Measurements from ENCODE around the gene HCRT.
"Not testable (repeated sequence)": the region's sequence is repeated elsewhere in the genome, so short reads cannot be mapped to it uniquely, and the experiment has no call there.

Gene HCRT

DNA sequence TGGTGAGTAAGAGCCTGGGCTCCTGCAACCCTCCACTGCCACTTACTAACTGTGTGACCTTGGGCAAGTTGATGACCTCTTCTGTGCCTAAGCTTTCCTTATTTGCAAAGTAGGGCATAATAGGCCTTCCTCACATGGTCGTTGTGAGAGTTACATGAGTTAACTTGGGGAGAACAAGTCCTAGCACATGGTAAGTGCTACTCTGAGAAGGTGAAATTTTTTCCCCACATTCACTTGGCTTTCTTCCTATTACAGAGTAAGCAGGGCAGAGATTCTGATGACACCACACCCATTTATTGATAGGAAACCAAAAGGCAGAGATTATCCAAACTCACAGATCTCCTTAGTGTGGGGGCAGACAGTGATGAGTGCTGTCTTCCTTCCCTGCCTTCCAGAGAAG is 5.9 kb downstream of the HCRT start:
- DNase-seq = no peak

DNA sequence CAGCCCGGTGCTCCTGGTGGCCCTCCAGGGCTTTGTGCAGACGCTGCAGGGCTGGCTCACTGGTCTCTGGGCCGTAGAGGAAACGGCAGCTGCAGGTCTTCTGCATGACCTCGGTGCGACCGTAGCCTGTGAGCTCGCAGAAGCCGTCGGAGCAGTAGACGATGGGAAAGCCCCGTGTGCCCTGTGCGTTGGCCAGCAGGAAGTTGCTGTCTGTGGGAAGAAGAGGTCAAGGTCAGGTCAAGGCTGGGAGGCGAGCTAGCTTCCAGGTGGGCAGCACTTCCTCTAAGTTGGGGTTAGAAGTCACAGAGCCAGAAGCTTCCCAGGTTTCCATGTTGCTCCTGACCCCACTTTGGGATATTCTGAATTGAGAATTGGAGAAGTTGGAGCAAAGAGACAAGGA is 6.4 kb downstream of the HCRT start:
- DNase-seq = no peak

DNA sequence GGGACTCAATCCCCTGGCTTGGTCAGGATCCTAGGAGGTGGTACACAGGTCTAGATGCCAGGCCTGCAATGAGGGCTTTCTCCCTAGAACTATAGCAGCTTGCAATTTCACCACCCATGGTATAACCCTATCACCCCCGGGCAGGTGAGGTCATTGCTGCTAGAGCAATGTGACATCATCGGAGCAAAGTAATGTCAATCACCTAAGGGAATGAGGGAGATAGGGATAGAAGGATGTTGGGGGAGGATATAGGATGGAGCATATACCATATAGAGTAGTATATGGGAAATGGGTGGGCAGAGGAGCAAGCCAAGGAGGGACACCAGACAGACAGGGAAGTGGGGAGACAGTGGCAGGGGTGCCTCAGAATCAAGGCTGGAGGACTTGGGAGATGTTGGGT is 7.6 kb downstream of the HCRT start:
- DNase-seq = no peak

DNA sequence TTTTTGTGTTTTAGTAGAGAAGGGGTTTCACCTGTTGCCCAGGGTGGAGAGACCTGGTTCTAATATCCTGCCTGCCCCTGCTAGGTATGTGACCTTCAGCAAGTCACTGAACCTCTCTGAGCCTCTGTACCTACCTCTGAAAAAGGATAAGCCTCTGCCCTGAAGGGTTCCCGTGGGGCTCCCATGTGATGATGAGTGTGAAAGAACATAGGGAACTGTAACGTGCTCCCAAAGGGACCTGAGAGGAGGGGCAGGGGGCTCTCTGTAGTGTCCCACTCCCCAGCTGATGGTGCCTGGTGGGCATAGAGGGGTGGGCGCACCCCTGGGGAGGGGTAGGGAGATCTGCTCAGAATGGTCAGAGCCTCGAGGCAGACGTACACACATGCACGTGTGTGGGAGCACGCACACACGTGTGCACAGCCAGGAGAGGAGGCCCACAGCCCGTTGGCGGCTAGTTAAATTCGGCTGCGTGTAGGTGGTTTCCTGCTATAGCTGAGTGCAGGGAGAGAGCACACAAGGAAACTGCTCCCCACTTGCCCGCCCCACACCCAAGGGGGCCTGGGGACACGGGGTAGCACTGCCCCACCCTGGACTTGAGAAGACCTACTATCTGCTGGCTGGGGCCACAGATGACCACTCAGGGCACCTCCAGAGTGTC is 11.0 kb downstream of the HCRT start:
- DNase-seq = no peak

DNA sequence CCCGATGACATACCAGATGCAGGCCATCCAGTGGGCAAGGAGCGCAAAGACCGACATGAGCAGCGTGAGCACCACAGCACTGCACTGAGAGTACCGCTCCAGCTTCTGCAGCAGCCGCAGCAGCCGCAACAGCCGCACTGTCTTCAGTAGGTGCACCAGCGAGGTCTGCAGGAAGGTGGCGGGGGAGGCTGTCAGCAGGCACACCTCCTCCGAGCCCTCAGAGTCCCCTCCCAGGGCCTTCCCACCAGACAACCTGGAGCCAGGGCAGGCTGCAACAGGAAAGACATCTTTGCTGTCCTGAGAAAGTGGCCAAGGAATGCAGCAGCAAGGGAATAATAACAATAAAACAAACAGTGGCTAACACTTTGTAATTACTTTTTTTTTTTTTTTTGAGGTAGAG is 13.4 kb downstream of the HCRT start:
- no peak for DNase-seq

DNA sequence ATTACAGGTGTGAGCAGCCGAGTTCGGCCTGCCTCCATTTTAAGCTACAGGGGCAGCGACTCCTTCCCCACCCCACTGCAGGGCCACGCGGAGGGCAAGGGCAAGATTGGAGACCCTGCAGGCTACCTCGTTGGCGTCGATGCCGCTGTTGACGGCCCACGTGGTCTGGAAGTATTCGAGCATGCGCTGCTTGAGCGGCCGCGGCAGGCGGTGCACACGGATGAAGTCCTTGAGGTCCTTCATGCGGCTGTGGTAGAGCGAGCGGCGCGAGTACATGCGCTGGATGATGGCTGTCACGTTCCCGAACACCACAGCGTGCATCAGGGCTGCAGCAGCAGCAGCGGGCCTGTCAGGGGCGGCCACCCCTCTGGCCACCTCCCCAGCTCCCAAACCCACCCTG is 15.9 kb downstream of the HCRT start:
- DNase-seq = no peak

DNA sequence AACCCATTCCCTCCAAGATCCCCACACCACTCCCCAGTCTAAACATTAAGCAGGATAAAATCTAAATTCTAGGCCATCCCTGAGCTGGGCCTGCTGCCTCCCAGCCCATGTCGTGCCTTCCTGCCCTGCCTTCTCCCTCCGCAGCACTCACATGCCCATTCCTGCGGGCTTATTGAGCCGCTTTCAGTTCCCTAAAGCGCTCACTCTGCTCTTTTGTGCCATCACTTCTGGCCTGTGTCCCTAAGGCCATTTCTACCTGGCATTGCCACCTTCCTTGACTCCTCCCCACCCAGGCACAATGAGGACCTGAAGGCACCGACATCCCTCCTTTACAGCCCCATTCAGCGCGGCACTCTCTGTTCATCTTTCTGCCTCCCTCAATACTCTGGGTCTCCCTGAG is 17.4 kb downstream of the HCRT start:
- no peak for DNase-seq

DNA sequence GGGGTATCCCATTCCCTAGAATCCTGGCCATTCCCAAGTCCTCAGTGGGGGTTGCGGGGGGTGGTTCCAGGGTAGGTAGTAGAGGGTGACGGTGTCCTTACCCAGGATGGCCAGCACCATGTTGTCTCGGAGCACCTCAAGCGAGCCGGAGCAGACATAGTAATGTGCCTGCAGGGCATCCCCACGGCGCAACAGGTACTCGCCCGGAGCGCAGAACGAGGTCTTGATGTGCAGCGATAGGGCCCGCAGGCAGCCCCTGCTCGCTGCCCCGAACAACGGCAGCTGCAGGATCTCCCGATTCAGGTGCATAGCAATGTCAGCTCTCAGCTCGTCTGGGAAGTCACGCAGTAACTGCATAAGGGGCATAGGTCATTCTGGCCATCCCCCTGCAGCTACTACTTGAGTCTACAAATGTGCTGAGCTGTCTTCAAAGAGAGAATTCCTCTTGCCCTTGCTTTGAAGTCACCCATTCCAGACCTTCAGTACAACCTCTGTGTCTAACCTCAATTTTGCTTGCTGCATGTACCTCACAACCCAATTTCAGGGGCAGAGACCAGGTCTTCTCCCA is 19.0 kb downstream of the HCRT start:
- no peak for DNase-seq

DNA sequence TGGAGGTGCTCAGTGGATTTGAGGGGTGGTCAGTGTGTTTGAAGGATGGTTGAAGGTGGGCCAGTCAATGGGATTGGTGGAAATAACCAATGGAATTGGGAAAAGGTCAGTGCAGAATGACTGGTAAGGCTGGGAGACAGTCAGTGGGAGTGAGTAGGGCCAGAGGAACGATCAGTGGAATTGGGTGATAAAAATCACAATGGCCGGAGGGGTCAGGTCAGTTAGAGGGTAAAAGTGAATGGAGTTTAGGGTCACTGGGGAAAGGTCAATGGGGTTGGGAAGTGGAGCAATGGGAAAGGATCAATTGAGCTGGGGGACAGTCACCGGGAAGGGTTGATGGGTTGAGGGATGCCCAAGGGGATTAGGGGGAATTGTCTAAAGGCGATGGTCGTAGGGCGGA is 19.5 kb downstream of the HCRT start:
- no peak for DNase-seq

DNA sequence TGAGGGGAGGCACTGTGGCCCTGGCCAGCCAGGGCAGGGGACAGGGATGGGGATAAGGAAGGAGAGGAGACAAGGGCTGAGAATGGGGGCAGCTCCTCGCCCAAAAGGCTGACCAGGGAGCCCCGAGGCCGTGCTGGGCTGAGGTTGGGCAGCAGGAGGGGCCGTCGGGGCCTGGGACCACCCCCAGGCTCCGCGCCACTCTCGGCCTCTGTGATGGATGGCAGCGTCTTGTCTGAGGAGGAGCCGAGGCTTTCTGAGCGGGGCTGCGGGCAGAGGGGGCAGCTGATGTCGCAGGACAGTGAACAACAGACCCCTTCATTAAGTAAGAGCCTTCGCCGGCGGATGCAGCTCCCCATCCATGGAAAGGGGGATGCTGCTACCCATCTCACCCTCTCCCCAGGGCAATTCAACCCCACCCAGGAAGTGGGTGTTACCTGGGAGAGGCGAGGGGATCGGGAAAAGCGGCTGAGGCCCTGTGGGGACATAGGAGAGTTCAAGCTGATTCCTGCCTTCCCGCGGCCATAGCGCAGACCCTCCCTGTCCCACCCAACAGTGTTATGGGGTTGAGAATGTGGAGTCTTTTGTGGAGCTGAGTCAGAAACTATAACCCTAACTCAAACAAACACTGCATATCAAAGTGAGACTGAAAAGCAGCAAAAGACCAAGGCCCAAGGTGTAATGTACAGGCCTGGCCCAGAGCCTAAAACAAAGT is 21.4 kb downstream of the HCRT start:
- no peak for DNase-seq

DNA sequence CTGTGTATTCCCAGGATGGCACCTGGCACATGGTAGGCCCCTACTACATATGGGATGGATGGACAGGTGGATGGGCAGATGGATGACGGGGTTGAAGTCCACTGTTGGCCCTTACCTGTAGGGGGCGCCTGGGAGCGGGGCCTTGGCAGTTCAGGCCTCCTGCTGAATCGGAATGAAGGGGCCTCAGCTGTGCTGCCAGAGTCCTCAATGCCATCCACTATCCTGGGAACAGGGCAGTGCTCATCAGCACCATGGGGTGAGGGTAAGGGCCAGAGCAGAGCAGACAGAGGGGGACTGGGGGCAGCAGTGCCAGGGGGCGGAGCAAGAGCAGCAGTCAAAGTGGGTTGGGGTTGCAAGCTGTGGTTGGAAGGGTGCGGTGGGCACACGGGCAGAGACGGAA is 22.1 kb downstream of the HCRT start:
- no peak for DNase-seq

DNA sequence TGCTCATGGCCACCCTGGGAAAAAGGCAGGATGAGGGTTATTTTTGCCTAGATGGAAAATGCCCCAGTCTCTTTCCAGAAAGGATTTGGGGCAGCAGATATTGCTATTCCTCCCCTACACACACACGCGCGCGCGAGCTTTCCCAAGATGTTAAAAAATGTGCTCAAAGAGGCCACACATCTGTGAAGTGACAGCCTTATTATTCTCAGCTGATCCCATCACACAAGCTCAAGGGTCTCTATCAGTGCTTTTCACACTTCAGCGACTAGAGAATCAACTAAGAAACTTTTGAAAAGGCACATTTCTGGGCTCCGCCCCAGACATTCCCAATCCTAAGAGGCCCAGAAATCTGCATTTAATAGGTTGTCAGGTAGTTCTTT is 24.7 kb downstream of the HCRT start:
- DNase-seq = no peak

DNA sequence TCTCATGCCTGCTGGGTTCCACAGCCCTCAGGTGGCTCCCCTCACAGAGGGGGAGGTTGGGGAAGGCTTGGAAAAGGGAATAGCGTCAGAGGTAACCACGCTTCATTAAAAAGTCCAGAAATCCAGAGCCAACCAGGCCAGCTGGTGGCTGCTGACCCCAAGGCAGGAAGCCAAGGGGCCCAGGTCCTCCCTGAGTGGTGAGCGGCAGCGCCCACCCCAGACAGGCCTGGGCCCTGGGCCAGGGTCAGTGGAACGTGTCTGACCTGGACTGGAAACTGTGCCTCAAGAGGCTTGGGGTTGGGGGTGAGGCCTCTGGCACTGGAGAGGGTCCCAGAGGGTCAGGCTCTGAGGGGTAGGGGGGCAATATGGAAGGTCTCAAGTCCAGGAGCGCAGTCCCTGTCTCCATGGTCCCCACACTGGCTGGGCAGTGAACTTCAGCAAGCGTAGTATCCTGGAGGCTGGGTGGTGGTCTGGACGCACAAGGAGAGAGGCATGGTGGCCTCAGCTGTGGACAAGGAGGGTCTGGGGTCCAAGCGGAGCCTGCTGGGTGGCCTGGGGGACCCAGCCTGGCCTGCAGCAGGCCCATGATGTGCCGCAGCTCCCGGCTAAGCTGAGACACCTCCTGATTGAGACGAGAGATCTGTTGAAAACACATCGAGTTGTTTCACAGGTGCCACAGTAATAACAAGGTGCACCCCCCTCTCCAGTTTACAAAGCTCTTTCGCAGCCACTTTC is 25.3 kb downstream of the HCRT start:
- DNase-seq = no peak

DNA sequence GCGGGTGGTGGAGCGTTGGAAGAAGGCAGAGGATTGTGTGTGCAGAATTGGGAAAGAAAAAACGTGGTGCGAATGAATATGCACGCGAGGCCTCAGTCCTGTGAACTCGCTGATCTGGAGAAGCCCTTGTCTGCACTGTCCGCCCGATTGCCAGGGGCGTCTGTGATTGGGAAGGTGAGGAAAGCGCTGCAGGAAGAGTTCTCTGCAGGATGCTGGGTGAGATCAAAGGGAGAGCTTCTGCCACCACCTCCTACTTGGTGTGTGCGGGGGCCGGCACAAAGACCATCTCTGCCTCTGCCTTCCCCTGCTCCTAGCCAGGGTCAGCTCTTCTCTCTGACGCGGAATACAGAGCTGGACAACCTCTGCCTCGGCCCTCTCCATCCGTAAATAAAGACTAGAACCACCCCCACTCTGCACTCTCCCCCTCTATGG is 29.6 kb downstream of the HCRT start:
- no peak for DNase-seq

DNA sequence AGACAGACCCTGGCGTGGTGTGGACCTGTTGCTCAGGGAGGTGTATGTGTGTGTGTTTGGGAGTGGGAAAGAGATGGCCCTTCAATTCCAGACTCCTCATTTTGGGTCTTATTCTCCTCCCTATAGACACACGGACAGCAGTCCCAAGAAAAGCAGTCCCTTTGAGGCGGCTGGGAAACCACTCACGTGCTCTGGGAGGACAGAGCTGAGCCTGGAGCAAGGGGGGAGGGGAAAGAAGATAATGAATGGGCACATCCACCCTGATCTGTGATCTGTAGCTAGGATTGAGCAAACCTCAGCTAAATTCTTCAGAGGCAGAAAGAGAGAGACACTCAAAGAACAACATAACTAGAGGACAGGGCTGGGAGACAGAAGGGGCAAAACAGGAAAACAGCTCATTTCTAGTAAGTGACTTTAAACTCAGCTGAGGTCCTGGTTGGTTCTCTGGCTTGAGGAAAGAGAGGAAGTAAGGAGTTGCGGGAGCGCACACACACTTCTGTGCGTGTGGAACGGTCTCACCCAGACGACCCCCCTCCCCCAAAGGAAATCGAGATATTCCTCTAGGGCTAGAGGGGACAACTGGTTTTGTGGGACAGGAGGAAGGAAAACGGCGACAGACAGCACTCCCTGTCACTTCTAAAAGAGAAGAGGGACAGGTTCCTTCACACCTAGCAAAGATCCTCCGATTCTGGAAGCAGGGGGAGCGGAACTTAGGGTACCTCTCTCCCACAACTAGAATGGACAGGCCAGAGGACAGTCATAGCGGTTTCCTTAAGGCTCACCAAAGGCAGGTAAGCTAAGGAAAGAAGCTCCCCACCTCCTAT is 31.1 kb downstream of the HCRT start:
- no peak for DNase-seq

DNA sequence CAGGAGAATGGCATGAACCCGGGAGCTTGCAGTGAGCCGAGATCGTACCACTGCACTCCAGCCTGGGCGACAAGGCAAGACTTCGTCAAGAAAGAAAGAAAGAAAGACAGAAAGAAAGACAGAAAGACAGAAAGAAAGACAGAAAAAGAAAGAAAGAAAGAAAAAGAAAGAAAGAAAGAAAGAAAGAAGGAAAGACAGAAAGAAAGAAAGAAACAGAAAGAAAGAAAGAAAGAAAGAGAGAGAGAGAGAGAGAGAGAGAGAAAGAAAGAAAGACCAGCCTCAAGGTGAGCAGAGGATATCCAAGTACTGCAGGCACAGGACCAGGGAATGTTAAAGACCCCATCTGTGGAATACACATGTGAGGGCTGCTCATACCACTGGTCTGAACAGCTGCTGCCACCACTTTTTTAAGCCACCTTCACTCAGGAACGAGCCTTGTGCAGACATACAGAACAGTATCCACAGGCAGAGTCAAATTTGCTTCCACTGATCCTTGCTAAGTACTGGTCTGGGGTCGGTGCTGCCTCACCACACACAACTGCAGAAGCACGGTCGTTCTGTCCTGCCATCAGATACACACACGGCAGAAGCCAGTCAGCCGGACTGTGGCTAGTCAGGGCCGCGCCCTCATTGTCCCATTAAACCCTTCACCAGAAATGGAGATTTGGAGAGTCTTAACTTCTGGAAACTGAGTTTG is 38.2 kb downstream of the HCRT start:
- no peak for DNase-seq

DNA sequence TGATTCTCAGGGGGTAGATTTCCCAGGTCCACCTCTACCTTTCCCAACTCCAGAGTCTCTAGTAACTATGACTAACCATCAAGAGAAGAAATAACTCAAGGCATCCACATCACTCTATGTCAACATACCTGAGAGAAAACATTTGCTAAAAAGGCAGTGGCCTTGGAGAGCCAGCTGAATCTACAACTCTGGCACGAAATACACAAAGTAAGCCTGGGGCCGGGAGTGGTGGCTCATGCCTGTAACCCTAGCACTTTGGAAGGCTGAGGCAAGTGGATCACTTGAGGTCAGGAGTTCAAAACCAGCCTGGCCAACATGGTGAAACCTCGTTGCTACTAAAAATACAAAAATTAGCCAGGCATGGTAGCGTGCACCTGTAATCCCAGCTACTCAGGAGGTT is 42.1 kb downstream of the HCRT start:
- DNase-seq = not testable (repeated sequence)

DNA sequence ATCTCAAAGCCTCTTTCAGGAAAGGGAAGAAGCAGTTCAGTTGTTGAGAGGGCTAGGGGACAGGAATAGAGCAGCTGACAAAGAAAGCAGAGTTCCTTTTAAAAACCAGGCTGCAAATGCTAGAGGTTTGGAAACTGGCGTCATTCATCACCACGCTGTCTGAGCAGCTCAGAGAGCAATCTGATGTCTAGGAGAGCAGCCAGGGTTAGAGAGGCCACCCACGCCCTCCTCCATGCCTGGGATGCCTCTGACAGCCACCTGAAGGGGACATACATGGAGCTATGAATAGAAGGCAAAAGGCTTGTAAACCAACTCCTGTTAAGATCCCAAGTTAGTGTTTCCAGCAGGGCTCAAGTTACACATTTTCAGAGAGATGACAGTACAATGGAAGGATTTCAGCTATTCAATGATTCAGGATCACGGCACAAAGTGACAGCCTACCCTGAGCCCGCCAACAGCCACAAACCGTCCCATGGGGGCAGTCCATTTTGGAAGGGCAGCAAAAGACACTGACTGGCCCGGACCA is 42.8 kb downstream of the HCRT start:
- DNase-seq = peak; percentile 16

DNA sequence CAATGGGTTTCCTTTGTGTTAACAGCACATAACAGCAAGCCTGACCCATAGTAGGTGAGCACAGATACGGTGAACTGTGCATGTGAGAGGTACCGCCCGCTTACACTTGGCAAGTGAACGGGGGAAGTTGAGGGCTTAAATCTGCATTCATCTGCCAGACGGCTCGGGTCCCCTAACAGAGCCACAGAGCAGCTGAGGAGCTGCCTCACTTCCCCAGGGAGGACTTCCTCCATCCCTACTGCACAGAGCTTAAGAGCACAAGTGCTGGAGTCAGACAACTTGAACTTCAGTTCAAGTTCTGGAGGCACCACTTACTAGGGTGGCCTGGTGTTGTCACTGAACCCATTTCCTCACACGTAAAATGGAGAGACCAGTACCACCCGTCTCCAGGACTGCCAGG is 43.9 kb downstream of the HCRT start:
- DNase-seq = no peak

DNA sequence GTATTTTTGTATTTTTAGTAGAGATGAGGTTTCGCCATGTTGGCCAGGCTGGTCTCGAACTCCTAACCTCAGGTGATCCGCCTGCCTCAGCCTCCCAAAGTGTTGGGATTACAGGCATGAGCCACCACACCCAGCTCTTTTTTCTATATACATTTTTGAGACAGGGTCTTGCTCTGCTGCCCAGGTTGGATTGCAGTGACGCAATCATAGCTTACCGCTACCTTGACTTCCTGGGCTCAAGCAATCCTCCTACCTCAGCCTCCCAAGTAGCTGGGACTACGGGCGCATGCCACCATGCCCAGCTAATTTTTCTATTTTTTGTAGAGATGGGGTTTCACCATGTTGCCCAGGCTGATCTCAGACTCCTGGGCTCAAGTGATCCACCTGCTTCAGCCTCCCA is 44.6 kb downstream of the HCRT start:
- not testable (repeated sequence) for DNase-seq

DNA sequence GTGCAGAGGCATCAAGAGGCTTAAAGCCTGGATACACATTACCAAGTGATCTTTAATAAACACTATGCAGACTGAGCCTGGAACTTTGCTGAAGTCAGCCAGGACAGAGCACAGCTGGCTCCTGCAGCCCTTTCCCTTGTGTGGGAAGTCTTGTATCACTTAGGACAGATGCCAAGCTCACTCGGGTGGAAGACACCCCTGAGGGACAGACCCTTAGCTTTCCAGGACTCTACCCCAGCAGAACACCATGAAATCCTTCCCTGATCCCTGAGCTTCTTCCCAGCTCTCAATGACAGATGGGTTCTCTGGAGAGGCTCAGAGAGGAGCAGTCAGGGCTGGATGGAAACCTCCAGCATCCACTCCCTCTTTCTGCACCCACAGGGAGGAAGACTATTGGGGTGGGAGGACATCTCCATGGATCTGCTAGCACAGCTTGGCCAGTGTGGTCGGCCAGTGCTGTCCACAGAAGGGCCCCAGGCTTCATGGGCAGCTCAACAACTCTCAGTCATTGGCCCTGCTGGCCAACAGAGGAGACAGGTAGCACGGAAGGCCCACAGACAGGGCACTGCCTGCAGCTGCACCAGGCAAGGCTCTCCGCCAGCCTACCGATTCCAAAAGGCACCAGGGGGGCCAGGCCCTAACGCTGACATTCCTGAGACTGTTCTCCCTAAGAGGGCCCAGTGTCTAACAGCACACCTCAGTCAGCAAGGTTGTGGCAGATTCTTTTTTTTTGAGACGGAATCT is 46.3 kb downstream of the HCRT start:
- no peak for DNase-seq
